ENCODE measurements around the gene LEKR1. TPM values are rescaled to one million over a fixed set of nuclear protein-coding genes. Genes with fewer than 3 reads are reported as not detected.

LEKR1 gene
- total and polyA plus RNA-seq, 9 of the 15 experiments (the other 6 are each of a cell fraction or from before 2014, with no cell fraction given) = 0.76 to 1.8 (median 1.2) TPM

DNA sequence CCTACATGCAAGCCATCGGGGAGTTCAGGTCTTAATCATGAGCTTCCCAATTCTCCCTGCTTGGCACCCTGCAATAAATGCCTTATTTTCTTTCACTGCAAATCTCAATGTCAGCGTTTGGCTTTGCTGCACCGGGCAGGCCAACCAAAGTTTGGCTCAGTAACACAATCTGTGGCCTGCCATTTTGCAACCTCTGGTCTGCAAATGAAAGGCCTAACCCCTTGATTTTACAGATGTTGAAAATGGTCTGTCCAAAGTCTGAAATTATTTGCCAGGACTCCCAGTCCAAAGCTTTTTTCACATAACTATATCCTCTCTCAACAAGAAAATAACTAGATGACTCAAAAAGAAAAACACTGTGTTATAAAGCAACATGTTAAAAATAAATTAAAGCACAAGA is 34.0 kb upstream of the LEKR1 start:
- CTCF ChIA-PET (ENCODE audit: low intra/inter-chr PET ratio) = no interaction called here
- no peak overlapping the region for H3K27ac ChIP-seq (ENCODE audit: extremely low read depth, low read depth, low read length)
- H3K79me2 ChIP-seq (ENCODE audit: control insufficient read depth, insufficient read depth, low read length) = no peaks in the 10 kb centered on the region
- FAIRE-seq (no peak), DNase-seq (ENCODE audit: extremely low read depth in 1 of 4, low spot score in 3 of 4) (no peak), ATAC-seq (no peak)
- POLR2A ChIA-PET = interaction anchor here (0.8 to 2.6 kb wide), 3 partner anchors 10 to 17 kb away, joined by 3 to 8 read pairs (median 3); no protein-coding TSS in a partner anchor
- no peak for TF ChIP-seq NR2C2 (CRISPR knock-in tag; IDR thresholded peaks at IDR 0.05)
- peak; percentile 5; the same call in 1 of the 2 replicates for TF ChIP-seq NR2C2 (tag; IDR thresholded peaks at IDR 0.05)
- TF ChIP-seq NCOR1 (IDR thresholded peaks at IDR 0.05) = no peak
- TF ChIP-seq, protein P1, sequence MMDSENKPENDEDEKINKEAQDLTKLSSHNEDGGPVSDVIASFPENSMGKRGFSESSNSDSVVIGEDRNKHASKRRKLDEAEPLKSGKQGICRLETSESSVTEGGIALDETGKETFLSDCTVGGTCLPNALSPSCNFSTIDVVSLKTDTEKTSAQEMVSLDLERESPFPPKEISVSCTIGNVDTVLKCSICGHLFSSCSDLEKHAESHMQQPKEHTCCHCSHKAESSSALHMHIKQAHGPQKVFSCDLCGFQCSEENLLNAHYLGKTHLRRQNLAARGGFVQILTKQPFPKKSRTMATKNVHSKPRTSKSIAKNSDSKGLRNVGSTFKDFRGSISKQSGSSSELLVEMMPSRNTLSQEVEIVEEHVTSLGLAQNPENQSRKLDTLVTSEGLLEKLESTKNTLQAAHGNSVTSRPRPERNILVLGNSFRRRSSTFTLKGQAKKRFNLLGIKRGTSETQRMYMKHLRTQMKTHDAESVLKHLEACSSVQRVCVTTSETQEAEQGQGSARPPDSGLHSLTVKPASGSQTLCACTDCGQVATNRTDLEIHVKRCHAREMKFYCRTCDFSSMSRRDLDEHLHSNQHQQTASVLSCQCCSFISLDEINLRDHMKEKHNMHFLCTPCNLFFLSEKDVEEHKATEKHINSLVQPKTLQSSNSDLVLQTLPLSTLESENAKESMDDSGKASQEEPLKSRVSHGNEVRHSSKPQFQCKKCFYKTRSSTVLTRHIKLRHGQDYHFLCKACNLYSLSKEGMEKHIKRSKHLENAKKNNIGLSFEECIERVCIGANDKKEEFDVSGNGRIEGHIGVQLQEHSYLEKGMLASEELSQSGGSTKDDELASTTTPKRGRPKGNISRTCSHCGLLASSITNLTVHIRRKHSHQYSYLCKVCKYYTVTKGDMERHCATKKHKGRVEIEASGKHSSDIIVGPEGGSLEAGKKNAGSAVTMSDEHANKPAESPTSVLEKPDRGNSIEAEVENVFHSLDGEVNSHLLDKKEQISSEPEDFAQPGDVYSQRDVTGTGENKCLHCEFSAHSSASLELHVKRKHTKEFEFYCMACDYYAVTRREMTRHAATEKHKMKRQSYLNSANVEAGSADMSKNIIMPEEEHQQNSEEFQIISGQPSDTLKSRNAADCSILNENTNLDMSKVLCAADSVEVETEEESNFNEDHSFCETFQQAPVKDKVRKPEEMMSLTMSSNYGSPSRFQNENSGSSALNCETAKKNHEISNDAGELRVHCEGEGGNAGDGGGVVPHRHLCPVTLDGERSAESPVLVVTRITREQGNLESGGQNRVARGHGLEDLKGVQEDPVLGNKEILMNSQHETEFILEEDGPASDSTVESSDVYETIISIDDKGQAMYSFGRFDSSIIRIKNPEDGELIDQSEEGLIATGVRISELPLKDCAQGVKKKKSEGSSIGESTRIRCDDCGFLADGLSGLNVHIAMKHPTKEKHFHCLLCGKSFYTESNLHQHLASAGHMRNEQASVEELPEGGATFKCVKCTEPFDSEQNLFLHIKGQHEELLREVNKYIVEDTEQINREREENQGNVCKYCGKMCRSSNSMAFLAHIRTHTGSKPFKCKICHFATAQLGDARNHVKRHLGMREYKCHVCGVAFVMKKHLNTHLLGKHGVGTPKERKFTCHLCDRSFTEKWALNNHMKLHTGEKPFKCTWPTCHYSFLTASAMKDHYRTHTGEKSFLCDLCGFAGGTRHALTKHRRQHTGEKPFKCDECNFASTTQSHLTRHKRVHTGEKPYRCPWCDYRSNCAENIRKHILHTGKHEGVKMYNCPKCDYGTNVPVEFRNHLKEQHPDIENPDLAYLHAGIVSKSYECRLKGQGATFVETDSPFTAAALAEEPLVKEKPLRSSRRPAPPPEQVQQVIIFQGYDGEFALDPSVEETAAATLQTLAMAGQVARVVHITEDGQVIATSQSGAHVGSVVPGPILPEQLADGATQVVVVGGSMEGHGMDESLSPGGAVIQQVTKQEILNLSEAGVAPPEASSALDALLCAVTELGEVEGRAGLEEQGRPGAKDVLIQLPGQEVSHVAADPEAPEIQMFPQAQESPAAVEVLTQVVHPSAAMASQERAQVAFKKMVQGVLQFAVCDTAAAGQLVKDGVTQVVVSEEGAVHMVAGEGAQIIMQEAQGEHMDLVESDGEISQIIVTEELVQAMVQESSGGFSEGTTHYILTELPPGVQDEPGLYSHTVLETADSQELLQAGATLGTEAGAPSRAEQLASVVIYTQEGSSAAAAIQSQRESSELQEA (IDR thresholded peaks at IDR 0.05; ENCODE audit: low read depth) = no peak
- TF ChIP-seq NFATC3 (IDR thresholded peaks at IDR 0.05) = no peak
- TF ChIP-seq WHSC1 (IDR thresholded peaks at IDR 0.05; ENCODE audit: low read length) = no peak
- no peak for TF ChIP-seq SP2 (IDR thresholded peaks at IDR 0.05; ENCODE audit: extremely low read depth, low read depth, low read length, poor library complexity, severe bottlenecking)
- TF ChIP-seq DMBX1 (CRISPR knock-in tag; IDR thresholded peaks at IDR 0.05; ENCODE audit: borderline replicate concordance) = 0 out of 2 replicates have a peak, but pooled peaks have one; percentile 10
- intact Hi-C loops (cut with micrococcal nuclease) = no loop called here
- H3K4me1 ChIP-seq (replicated peaks in 1 of 2; ENCODE audit: control insufficient read depth in 2 of 2, insufficient read depth in 2 of 2, low read length in 2 of 2) = peaks cover 0 to 38% of the 10 kb centered on the region in 2 experiments
- no peak overlapping the region for H3K4me2 ChIP-seq (ENCODE audit: insufficient read depth, low read length)
- H3K9me3 ChIP-seq (replicated peaks; ENCODE audit: control insufficient read depth, insufficient read depth, low read depth, low read length) = no peaks in the 10 kb centered on the region
- no peaks in the 10 kb centered on the region for H3K27me3 ChIP-seq (ENCODE audit: control insufficient read depth in 2 of 2, insufficient read depth in 2 of 2, low read length in 2 of 2)
- H2AFZ ChIP-seq (ENCODE audit: low read depth, low read length) = peak overlapping the region; percentile 84
- H3K4me3 ChIP-seq = no peak overlapping the region
- no peaks in the 10 kb centered on the region for H3K9me1 ChIP-seq (ENCODE audit: control insufficient read depth, insufficient read depth, low read length)
- no peaks in the 10 kb centered on the region for H3K36me3 ChIP-seq (ENCODE audit: control insufficient read depth, insufficient read depth, low read length)
- no peak overlapping the region for H3K9ac ChIP-seq (ENCODE audit: insufficient read depth in 1 of 2, low read depth in 2 of 2, low read length in 2 of 2)
- BruUV-seq (replicated peaks) = no TSS peak
- WGBS (ENCODE audit: insufficient coverage, low coverage, missing lambda C conversion rate) = 57% methylated on average over 3 of the region's 3 CpGs
- in situ Hi-C loops (cut with MboI) = no loop called here
- no peaks in the 10 kb centered on the region for H4K20me1 ChIP-seq (replicated peaks; ENCODE audit: control insufficient read depth, insufficient read depth, low read length)

Data from K562 (cell line).